Stimulated activated naive CD8-positive, alpha-beta T cell treated with anti-CD3 and anti-CD28 coated beads, Interleukin-15, amount 100 ng/mL, for 72 hours (primary cell): ENCODE results near the gene EML4.
"Not testable (repeated sequence)": the region's sequence is repeated elsewhere in the genome, so short reads cannot be mapped to it uniquely, and the experiment has no call there.

Source experiments
- ATAC-seq: fragments of 150-1000 bp; cut with Tn5 transposase; 2 replicates; pipeline ENCODE4 v1.10.0; 2021; ENCODE audit warnings: mild to moderate bottlenecking, moderate library complexity
- DNase-seq, 2 donors: peaks; one replicate each; pipeline ENCODE4 v3.0.0; 2021 to 2022
- H3K27ac Mint-ChIP-seq, 2 donors: one replicate each; pipeline ENCODE4 v1.8.0; 2022; ENCODE audit warnings: mild to moderate bottlenecking in 2 of 2, mixed read lengths in 2 of 2, moderate library complexity in 2 of 2
- H3K27me3 Mint-ChIP-seq: one replicate; pipeline ENCODE4 v1.8.0; 2022; ENCODE audit warnings: mixed read lengths
- H3K4me1 Mint-ChIP-seq: one replicate; pipeline ENCODE4 v1.8.0; 2022; ENCODE audit warnings: mild to moderate bottlenecking, mixed read lengths
- H3K4me3 Mint-ChIP-seq, 2 donors: one replicate each; pipeline ENCODE4 v1.8.0; 2022; ENCODE audit warnings: mild to moderate bottlenecking in 2 of 2, mixed read lengths in 2 of 2, moderate library complexity in 1 of 2
- H3K9me3 Mint-ChIP-seq, 2 donors: one replicate each; pipeline ENCODE4 v1.8.0; 2022; ENCODE audit warnings: mixed read lengths in 2 of 2

Gene EML4

DNA sequence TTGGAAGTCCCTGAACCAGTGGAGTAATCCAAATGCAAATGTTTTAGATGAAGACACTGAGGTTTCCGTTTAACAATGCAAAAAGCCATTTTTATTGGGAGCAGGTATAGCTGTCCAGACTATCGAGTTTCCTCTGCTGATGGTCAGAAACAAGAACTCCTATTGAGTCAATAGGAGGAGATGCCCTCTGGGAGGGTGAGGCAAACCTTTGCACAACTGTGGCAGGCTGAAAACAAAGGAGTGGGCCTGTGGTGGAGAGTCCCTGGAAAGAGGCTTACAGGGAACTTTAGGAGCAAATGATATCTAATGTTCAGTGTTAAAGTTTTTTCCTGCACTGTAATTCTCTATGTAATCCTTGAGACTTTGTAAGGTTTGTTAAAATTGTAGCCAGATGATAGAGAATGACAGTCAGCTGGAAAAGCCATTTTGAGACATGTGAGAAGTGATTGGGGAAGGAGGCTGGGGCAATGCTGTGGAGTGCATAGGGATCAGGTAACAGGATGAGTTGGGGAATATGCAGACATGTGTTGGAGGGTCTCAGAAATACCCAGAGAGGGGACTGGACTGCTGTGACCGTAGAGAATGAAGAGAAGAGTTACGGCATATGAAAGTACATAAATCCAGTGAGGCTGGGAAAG, 15.1 kb upstream of the EML4 start:
- Mint-ChIP-seq H3K4me1 (peaks cover 8% of the 10 kb centered on the region), H3K4me3 (no peak overlapping the region), H3K27me3 (no peaks in the 10 kb centered on the region), H3K9me3 (peaks cover 0 to 14% of the 10 kb centered on the region in 2 donors), H3K27ac (no peak overlapping the region)
- DNase-seq (no peak), ATAC-seq (no peak)

DNA sequence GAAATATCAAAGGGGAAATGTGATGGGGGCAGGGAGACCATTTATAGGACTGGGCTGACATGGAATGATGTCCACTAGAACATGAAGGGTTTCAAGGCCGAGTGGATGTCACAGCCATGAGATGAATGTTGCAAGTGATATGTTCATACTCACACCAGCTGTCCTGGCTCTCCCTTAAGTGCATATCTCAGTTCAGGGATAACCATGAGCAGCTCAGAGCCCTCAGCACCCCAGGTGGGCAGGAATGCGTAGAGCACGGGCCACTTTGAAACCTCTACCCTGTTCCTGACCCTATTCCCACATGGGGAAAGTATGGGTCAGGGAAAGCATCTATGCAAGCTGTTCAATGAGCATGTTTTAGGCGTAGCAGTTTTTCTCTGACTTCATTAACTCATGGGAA, 12.4 kb upstream of the EML4 start:
- DNase-seq (no peak), ATAC-seq (no peak)
- Mint-ChIP-seq H3K4me1 (peaks cover 8% of the 10 kb centered on the region), H3K27ac (no peak overlapping the region), H3K4me3 (no peak overlapping the region), H3K27me3 (no peaks in the 10 kb centered on the region), H3K9me3 (peaks cover 0 to 10% of the 10 kb centered on the region in 2 donors)

DNA sequence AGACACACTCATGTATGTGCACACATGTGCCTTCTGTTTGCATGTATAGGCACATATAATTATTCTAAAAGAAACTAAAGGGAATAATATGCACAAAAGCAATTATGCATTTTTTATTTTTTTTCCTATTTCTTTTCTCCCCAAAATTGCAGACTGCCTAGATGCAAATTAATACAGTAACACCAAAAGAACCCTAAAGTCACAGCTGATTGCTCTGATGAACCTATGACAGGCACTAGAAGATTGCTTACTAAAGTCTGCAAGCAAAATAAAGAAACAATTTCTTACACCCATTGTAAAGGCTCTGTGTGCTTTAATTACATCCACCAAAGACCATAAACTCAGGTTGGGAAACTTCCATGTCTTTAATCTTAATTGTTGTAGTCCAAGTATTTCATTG, 7.7 kb upstream of the EML4 start:
- ATAC-seq (no peak), DNase-seq (no peak)
- Mint-ChIP-seq H3K27ac (no peak overlapping the region), H3K9me3 (no peaks in the 10 kb centered on the region), H3K4me1 (peaks cover 6% of the 10 kb centered on the region), H3K4me3 (no peak overlapping the region), H3K27me3 (no peaks in the 10 kb centered on the region)

DNA sequence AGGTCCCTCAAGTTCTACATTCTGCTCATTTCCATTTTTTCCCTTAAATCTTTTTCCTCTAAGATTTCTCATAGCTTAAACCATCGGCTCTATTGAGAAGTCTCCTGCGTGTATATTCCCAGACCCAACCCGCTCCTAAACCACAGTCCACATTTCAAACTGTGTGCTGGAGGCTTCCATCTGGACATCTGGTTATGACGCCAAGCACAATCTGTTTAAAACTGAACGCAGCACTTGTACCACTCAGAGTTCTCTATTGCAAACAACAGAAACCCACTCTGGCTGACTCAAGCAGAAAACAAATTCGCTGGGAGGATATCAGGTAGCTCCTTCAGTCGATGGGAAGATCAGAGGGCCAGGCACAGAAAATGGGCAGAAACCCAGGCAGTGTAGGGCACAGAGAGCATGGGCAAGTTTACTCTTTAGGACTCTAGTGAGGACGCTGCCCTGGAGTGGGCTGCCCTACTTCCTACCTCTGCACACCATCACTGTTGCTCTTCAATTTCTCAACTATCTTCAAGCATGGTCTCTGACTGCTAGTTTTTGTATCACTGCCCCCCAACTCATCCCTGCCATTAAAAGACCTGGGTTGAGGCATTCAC, 5.6 kb upstream of the EML4 start:
- DNase-seq (no peak), ATAC-seq (no peak)
- Mint-ChIP-seq H3K4me3 (no peak overlapping the region), H3K4me1 (peaks cover under 1% of the 10 kb centered on the region), H3K9me3 (no peaks in the 10 kb centered on the region), H3K27me3 (no peaks in the 10 kb centered on the region), H3K27ac (no peak overlapping the region)

DNA sequence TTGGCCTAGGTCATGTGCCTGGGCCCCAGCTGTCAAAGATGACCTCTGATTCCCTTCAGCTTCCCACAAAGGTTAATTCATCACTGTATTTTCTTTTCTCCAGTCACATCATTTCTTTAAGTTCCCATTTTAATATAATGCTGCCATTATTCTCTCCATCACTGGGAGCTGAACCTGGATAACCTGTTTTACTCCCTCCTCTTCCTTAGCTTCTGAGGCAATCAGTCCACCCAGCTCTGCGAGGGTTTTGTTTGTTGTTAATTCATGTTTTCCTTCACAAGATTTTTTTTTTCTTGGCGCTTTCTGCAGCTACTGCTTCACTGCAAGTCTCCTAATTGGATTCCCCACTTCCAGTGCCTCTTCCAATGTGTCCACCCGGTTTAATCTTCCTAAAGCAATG, 5.1 kb upstream of the EML4 start:
- no peak for DNase-seq
- Mint-ChIP-seq H3K27me3 (no peaks in the 10 kb centered on the region), H3K4me1 (peaks cover 6% of the 10 kb centered on the region), H3K4me3 (no peak overlapping the region), H3K9me3 (no peaks in the 10 kb centered on the region), H3K27ac (no peak overlapping the region)
- ATAC-seq, result no peak

DNA sequence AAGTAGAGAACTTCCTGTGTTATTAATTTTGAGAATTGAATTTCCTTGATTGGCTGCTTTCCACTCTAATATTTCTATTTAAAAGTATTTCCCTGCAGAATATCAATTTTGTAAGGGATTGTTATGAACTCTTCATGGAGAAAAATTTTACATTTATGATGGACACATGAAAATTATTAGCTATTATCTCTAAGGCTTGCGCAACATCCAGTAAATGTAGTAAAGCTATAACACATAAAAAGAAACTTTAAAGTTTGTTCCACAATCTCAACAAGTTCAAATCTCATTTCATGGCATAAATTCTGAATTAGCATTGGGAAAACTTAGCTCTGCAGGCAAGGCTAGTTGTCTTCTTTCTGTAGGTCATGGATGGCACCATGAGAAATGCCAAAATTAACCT, 4.2 kb upstream of the EML4 start:
- peaks cover 6% of the 10 kb centered on the region for H3K4me1 Mint-ChIP-seq

DNA sequence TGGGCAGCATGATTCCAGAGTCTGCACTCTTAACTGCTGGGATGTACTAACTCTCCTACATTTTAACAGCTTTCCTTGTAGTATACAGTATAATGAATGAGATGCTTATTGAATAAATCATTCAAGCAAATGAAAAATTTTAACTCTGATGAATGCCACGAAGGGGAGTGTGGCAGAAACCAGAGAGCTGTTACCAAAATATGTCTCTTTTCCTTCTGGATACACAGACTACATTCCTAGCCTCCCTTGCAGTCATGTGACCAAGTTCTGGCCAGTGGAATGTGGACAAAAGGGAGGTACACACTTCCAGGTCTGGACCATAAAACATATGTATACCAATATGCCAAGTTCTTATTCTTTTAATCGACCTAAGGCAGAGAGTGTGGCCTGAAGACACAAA, 1.7 kb upstream of the EML4 start:
- peaks cover 6% of the 10 kb centered on the region for H3K4me1 Mint-ChIP-seq
- no peak for ATAC-seq
- no peaks in the 10 kb centered on the region for H3K27me3 Mint-ChIP-seq
- DNase-seq, result no peak
- H3K27ac Mint-ChIP-seq, result no peak overlapping the region
- no peak overlapping the region for H3K4me3 Mint-ChIP-seq
- no peaks in the 10 kb centered on the region for H3K9me3 Mint-ChIP-seq

More for the DNA sequence above, 4.2 kb upstream of the EML4 start:
- no peak overlapping the region for H3K4me3 Mint-ChIP-seq
- no peak for ATAC-seq
- H3K27me3 Mint-ChIP-seq, result no peaks in the 10 kb centered on the region
- H3K9me3 Mint-ChIP-seq, result no peaks in the 10 kb centered on the region
- DNase-seq, result no peak
- H3K27ac Mint-ChIP-seq, result no peak overlapping the region

DNA sequence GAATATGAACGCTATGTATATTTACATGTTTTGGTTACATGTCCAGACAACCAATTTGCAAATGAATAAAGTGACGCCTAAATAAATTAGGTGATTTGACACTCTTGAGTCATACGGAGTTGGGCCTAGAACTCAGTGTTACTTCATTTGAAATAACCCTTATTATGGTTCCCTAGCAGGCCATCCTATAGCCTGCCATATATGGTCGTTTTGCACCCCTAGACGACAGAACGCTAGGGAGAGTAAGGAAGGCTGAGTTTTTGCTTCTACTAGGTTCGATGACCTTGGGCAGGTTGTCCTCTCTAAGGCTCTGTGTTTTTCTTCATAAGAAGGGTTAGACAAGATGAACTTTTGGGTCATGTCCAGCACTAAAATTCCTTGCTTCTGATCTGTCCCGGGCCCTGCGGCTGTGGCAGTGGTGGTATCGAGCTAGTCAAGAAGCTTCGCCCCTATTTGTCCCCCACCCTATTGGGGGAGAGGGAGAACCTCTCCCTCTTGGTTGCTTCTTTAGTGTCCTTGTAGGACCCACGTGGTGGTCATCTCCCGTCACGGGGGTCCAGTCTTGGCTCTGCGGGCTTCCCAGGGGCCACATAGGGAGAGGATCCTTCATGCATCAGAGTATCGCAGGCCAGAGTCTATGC, 574 bp upstream of the EML4 start:
- DNase-seq (no peak), ATAC-seq (no peak)
- Mint-ChIP-seq H3K27me3 (no peaks in the 10 kb centered on the region), H3K9me3 (no peaks in the 10 kb centered on the region), H3K4me3 (no peak overlapping the region), H3K27ac (peak overlapping the region; percentile 41 to 78), H3K4me1 (peaks cover 16% of the 10 kb centered on the region)

DNA sequence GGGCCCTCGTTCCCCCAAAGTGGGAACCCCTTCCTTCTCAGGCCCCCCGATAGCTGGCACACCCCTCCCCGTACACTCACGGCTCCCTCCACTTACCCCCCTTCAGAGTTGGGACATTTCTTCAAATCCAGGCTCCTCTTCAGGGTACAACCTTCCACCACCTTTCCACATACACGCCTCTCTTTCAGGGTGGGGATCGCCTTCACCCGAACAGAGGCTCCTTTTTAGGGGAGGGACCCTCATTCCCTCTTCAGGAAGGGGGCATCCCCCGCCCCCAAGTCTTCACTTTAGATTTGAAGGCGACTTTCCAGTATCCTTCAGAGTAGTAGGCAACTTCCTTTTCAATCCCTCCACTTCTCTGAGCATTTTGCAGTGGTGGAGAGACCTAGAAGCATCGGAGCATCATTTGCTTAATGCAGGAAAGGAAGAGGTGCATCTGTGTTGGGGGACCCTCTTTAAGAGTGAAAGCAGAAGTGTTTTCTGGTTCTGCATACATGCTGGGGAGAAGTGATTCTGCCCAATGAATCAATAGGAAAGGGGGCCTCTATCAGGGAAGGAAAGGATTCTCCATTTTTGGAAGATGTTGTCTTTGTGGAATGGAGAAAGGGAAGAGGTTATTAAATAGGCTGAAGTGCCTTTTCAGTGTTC, 845 bp downstream of the EML4 start:
- ATAC-seq, result peak; percentile 49
- Mint-ChIP-seq H3K4me3 (no peak overlapping the region), H3K4me1 (peaks cover 19% of the 10 kb centered on the region), H3K27ac (no peak overlapping the region), H3K9me3 (no peaks in the 10 kb centered on the region), H3K27me3 (no peaks in the 10 kb centered on the region)
- DNase-seq, result no peak

DNA sequence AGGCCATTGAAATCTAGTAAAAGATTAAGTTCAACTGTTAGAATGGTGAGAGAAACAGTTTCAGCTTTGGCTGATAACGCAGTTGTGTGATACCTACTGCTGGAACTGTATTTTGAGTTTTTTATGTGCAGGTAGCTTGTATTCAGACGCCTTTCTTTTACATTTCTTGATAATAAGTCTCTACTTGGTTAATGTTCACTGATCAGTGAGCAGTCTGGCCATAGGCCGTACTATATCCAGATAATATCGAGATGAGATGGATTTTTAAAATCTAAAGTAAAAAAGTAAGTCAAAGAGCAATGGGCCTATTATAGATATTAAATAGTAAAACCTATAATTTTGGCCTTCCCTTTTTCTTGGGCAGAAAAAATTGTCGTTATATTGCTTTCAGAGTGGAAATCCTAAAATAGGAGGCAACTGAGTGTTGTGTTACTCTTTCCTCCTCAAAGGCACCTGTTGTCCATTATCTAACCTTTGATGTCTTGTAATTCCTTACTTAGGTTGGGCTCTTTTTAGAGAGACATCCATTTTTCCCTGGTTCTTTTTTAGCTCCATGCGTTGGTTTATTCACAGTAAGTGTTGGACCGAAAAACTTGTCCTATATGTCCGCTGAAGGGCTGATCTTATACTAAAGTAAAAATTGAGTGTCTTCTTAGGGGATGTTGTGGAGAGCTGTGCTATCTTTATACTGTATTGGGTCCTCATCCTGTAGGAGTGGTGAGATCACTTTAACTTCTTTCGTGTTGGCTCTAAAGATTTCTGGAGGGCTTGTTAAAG, 1.7 kb downstream of the EML4 start:
- no peak for ATAC-seq
- Mint-ChIP-seq H3K4me1 (peaks cover 20% of the 10 kb centered on the region), H3K27ac (no peak overlapping the region)

DNA sequence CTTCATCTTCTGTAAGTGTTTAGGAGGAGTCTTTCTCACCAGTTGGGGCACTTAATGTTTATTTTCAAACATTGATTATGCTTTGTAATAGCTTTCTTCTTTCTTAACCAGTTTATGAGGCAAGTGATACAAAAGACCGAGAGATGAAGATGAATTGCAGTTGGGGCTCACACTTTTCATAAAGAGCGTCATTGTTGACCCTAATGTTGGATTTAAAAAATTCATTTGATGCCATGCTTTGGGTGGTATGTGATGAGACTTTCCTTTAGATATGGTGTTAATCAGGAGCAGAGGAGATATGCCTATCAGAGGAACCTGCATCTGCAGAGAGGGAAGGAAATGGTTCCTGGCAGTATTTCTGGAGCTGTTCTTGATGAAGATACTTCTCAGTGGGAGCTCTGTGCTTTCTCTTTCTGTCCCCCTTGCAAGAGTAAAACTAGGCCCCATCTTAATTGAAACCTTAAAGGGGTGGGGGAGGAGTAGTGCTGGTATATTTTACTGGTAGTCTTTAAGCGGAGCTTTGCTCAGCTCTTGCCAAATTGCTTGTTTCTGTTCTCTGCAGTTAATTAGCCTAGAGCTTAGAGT, 2.3 kb downstream of the EML4 start:
- H3K27me3 Mint-ChIP-seq, result no peaks in the 10 kb centered on the region
- no peak for ATAC-seq
- H3K4me3 Mint-ChIP-seq, result no peak overlapping the region
- H3K4me1 Mint-ChIP-seq, result peaks cover 27% of the 10 kb centered on the region
- no peak overlapping the region for H3K27ac Mint-ChIP-seq
- DNase-seq, result peak in 1 of 2 donors; percentile 20
- H3K9me3 Mint-ChIP-seq, result no peaks in the 10 kb centered on the region

More for the DNA sequence above, 1.7 kb downstream of the EML4 start:
- Mint-ChIP-seq H3K4me3 (no peak overlapping the region), H3K9me3 (no peaks in the 10 kb centered on the region), H3K27me3 (no peaks in the 10 kb centered on the region)
- DNase-seq, result no peak

DNA sequence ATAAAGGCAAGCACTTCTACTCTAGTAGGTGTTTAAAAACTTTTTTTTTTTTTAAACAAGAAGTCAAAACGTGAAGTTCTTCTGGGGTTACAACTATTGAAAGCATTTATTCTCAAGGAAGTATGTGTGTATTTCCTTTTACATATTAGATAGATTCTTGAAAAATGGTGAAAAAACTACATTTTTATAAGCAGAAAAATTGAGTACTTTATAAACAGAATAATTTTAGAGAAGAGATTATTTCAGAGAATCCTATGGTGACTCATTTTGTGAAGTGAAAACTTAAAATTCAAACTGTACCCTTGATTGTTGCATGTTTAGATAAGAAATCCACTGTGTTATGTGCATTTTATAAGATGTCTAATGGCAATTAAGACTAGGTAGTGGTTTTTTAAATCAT, 2.9 kb downstream of the EML4 start:
- no peaks in the 10 kb centered on the region for H3K27me3 Mint-ChIP-seq
- H3K27ac Mint-ChIP-seq, result no peak overlapping the region
- ATAC-seq (no peak), DNase-seq (no peak)
- H3K9me3 Mint-ChIP-seq, result no peaks in the 10 kb centered on the region
- H3K4me1 Mint-ChIP-seq, result peaks cover 32% of the 10 kb centered on the region
- H3K4me3 Mint-ChIP-seq, result no peak overlapping the region

DNA sequence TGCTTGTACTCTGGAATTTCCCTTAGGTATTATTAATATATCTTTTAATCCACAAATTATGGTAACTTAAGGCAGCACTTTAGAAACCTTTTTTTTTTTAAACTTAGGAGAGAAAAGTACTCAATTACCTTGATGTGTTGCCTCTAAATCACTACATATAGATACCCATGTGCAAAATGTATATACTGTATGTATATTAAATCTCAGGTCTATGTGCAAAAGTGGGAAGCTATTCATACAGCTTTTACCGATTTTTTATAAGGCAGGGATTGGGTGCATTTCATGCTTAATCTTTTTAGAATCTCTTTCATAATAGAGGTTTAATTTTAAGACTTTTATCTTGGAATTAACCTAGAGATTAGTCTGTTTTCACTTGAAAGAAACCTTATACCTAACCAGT, 3.4 kb downstream of the EML4 start:
- Mint-ChIP-seq H3K27me3 (no peaks in the 10 kb centered on the region), H3K27ac (peak overlapping the region in 1 of 2 donors; percentile 50), H3K4me1 (peaks cover 38% of the 10 kb centered on the region), H3K4me3 (no peak overlapping the region), H3K9me3 (no peaks in the 10 kb centered on the region)
- ATAC-seq (no peak), DNase-seq (no peak)

DNA sequence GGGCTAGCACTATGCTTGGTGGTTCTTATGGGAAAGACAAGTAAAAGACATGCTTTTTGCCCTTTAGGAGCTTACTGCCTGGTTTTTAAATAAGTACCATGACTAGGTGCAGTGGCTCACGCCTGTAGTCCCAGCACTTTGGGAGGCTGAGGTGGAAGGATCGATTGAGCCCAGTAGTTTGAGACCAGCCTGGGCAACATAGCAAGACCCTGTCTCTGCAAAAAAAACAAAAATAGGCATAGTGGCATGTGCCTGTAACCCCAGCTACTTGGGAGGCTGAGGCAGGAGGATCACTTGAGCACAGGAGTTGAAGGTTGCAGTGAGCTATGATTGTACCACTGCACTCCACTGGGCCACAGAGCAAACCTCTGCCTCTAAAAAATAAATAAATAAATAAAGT, 4.3 kb downstream of the EML4 start:
- not testable (repeated sequence) for ATAC-seq, DNase-seq, H3K27me3 Mint-ChIP-seq, H3K9me3 Mint-ChIP-seq, H3K27ac Mint-ChIP-seq
- peak overlapping the region in 1 of 2 donors; percentile 37 for H3K4me3 Mint-ChIP-seq
- peaks cover 47% of the 10 kb centered on the region for H3K4me1 Mint-ChIP-seq

DNA sequence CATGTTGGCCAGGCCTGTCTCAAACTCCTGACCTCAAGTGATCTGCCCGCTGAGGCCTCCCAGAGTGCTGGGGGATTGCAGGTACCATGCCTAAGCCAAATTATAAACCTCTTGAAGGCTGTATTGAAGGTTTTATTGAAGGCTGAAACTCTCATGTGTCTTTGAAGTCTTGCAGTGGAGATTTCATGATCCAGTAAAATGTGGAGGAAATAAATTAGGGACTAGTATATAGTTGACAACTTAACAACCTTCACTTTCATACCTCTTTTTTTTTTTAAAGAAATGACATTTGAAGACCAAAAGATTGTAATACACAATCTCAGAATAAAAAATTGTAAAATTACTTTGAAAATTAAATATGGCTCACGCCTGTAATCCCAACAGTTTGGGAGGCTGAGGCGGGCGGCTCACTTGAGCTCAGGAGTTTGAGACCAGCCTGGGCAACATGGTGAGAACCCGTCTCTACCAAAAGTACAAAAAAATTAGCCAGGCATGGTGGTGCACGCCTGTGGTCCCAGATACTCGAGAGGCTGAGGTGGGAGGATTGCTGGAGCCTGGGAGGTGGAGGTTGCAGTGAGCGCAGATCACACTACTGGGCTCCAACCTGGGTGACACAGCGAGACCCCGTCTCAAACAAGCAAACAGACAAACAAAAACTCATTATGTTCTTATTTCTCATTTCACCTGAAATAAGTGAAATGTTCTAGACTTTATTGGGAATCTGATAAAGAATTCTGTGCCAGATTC, 8.0 kb downstream of the EML4 start:
- H3K27ac Mint-ChIP-seq, result peak overlapping the region in 1 of 2 donors; percentile 68
- no peak overlapping the region for H3K4me3 Mint-ChIP-seq
- ATAC-seq (no peak), DNase-seq (no peak)
- no peaks in the 10 kb centered on the region for H3K9me3 Mint-ChIP-seq
- H3K4me1 Mint-ChIP-seq, result peaks cover 68% of the 10 kb centered on the region
- H3K27me3 Mint-ChIP-seq, result no peaks in the 10 kb centered on the region
